Stimulated activated CD4-positive, alpha-beta T cell treated with anti-CD3 and anti-CD28 coated beads, Interleukin-1b, Interleukin-23, amount 100 ng/mL, for 48 hours (primary cell): ENCODE results near the gene ZNF70.

Source experiments
- DNase-seq: peaks from one replicate; pipeline ENCODE4 v3.0.0-alpha.2; 2020

ZNF70 gene

DNA sequence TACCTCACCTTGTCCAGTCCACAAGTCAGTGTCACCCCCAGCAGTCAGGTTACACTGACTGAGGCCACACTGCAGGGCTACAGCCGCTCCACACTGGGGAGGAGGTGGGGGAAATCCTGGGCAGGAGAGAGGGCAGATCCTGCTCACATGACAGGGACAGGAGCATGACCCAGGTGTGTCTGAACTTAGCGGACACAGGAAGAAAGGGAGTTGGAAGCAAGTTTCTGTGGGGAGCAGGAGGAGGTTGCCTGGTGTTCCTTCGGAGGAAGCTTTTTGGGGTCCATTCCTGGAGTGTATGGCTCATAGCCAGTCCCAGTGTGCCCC is 27.6 kb upstream of the ZNF70 start:
- DNase-seq = no peak

- DNase-seq = no peak
Measured at GRCh38 chr22:23777776-23778576, 27.1 kb upstream of the ZNF70 start.

GRCh38 chr22:23775779-23776375 is 25.0 kb upstream of the ZNF70 start:
- DNase-seq = no peak

- DNase-seq = no peak
Measured at GRCh38 chr22:23774922-23775436, 24.1 kb upstream of the ZNF70 start.

DNA sequence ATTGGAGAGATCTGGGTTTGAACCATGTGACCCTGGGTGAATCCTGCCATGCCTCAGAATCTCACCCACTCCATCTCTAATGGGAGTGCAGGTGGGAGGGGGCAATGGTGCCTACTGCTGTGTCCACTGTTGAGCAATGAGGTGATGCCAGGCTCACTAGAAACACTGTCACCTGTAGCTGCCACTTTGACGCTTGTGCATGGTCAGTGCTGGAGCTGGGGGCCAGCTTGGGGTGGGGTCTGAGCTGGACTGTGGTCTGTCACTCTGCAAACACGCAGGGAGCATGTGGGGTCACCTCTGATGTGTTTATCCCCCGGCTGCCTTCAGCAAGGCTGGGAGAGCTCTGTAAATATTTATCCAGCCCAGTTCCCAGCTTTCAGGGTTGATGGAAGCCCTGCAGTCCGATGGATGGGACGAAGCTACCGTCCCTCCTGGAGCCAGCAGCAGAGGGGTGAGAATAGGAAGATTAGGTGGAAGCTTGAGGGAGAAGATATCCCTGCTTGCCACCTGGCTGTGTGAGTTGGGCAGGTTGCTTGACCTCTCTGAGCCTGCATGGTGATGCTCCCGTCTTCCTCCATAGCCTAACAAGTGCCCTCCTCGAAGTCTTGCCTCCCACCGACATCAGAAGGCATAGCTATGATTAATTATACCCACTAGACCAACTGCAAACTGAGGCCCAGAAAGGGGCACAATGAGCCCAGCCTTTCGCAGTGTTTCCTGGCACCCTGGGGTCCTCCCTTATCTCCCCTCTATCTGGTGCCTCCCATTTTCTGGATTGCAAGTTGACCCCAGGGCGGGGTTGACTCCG is 23.4 kb upstream of the ZNF70 start:
- no peak for DNase-seq

GRCh38 chr22:23773483-23774113 is 22.7 kb upstream of the ZNF70 start:
- DNase-seq = no peak

- DNase-seq = peak; percentile 23
Measured at GRCh38 chr22:23772649-23773473, 21.9 kb upstream of the ZNF70 start, which contains the start of gene MMP11. MMP11 (plus strand) TSS chr22:23772849; CDS start chr22:23772871, 22 bp downstream.

DNA sequence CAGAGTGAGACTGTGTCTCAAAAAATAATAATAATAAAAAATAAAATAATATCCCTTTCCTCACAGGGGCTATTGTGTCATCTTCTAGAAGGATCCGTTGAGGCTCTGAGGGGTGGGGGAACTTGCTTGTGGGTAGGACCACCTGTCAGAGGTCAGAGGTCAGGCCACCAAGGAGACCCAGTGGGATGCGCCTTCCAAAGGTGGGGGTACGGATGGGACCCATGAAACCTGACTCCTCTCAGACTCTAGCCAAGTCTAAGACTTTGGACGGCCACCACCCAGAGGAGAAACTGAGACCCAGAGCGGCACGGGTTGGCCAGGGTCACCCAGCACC is 21.4 kb upstream of the ZNF70 start:
- no peak for DNase-seq

GRCh38 chr22:23769321-23769965 is 18.5 kb upstream of the ZNF70 start:
- DNase-seq = no peak

DNA sequence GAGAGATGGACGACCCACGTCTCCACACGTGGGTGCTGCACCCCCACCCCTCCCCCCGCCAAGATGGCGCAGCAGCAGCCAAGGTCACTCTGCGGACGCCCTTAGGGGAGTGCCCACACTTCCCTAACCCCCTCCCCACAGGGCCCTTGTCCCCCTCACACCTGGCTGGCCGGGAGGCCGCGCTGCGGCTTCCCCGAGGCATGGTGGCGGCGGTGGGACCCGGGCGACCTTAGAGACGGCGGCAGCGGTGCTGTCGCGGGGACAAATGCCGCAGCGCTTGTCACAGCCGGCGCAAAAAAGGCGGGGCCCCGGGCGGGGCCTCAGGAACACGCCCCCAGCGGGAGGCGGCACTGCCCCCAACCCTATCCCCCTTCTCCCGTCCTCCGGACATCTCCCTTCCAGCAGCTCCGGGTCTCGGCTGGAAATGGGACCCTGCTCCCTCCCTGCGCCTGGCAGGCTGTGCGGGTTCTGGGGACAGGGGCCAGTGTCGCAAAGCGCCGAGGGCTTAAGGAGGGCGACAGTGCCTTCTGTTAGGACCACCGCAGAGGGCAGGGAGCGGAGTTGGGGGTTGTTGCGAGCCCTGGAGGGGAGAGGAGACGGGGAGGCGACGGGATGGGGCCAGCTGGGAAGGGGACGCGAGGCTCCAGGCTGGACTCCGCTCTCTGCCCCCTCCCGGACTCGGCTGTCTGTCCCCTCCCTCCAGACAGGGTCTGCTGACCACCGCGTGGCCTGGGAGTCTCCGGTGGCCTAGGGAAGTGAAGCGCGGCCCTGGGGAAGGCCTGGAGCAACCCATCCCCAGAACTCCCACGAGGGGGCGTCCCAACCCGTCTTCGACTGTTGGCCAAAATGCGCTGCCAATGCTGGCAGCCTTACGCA is 17.0 kb upstream of the ZNF70 start, which contains the start of gene CHCHD10:
Gene CHCHD10 (minus strand): TSS at position 300 of the 876 bp plus-strand sequence. CDS start 98 bp downstream, at position 202.
- DNase-seq = peak; percentile 74

DNA sequence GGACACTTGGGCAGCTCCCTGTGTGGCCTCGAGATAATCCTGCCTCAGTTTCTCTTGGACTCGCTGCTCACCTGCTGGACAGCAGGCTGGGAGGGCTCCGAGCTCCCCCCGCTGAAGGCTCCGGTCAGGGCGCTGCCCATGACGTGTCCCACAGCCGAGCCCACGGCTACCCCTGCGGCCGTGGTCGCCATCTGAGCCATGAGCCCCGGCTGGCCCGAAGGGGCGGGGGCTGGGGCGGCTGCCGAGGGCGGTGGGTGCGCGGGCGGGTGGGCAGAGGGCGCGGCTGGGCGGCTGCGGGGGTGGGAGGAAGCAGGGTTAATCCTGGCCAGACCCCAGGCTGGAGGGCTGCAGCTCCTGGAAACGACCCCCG is 16.4 kb upstream of the ZNF70 start:
- DNase-seq = no peak

GRCh38 chr22:23764899-23765881 is 14.3 kb upstream of the ZNF70 start:
- DNase-seq = no peak

DNA sequence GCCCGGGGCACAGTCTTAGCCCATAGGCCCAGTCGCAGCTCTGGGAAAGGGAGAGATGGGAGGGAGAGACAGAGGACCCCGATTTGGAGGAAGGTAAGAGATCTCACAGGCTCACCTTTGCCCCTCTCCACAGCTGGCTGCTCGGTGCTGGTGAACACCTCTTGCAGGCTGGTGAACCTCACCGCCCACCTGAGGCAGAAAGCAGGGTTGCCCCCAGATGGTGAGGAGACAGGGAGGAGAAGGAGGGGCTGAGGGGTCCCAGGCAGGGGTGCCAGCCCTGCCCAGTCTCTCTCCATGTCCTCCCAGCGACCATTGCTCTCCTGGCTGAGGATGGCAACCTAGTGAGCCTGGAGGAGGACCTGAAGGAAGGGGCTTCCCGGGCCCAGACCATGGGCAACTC is 13.0 kb upstream of the ZNF70 start:
- no peak for DNase-seq

DNA sequence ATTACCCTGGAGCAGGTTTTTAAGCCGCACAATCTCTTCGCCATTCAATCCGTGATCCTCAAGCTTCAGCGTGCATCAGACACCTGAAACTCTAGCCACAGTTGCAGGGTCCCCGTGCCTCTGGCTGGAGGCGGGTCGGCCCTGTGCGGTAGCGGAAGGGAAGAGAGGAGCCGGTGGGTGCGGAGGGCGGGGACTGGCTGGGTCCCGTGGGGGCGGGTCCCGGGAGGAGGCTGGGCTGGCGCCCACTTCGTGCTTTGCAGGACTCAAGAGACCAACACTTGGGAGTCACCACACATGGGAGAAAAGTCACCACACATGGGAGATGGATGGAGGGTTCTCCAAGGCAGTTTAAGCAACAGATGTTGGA is 12.7 kb upstream of the ZNF70 start:
- DNase-seq = peak; percentile 52

GRCh38 chr22:23762842-23763578 is 12.1 kb upstream of the ZNF70 start, which contains the start of gene C22orf15:
C22orf15 (plus strand) TSS chr22:23762990; CDS start chr22:23763307, 317 bp downstream.
- DNase-seq = no peak

DNA sequence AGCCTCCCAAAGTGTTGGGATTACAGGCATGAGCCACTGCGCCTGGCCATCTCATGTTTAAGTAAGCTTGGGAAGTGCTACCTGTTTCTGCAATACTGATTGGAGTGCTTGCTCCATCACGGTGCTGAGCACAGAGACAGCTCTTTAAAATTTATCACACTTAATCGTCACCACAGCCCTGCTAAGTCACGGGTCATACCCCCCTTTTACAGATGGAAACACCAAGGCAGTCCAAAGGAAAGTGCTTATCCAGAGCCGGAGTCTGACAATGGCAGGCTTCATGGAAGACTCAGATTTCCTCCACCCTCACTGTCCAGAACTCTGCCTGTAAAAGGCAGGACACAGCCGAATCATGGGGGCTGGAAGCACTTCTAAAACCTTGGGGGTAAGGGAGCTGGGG is 9.1 kb upstream of the ZNF70 start:
- no peak for DNase-seq

DNA sequence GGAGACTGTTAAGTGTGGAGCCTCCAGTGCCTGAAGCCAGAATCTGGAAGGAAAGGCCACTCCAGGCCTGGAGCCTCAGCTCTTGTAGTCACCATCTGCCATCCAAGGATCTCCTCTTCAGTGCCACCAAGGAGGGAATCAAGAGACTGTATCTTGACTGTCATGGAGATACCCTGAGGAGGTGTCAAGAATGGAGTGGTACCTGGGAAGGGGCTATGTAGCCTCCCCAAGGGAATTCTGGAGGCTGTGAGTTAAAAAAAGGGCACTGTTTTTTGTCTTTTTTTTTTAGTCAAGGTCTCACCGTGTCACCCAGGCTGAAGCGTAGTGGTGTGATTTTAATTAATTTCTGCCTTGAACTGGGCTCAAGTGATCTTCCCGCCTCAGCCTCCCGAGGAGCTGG is 8.7 kb upstream of the ZNF70 start:
- no peak for DNase-seq

GRCh38 chr22:23756891-23757290 is 6.0 kb upstream of the ZNF70 start:
- DNase-seq = no peak

DNA sequence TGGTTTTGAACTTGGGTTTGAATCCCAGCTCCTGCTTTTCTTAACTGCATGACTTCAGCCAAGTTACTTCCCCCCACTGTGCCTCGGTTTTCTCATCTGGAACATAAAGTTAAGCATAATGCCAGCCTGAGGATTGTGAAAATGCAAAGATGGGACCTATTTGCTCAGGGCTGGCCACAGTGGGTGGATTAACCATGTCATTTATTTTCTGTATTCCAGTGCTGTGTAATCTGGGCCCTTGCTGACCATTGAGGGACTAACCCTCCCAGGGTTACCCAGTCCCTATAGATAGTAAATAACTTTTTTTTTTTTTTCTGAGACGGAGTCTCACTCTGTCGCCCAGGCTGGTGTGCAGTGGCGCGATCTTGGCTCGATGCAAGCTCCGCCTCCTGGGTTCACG is 4.8 kb upstream of the ZNF70 start:
- DNase-seq = no peak
